Stomach (tissue), 9 donors: ENCODE measurements around the gene CCDC73. TPM values are rescaled to one million over a fixed set of nuclear protein-coding genes. Genes with fewer than 3 reads are reported as not detected.

Experiments
- DNase-seq, 2 donors: peaks; one replicate each; pipeline versions ENCODE4 v3.0.0 to v3.0.0-alpha.2; 2013 to 2019
- H3K27ac ChIP-seq, 5 donors: fragments of 200-600 bp in 4 of 5; sonication (generic) in 4 of 5; one replicate each; pipeline ENCODE4 v1.5.1; 2013 to 2019; ENCODE audit warnings: mild to moderate bottlenecking in 1 of 5, moderate library complexity in 1 of 5
- H3K27me3 ChIP-seq, 3 donors: fragments of 200-600 bp; sonication (generic); one replicate each; pipeline ENCODE4 v1.5.1; 2017 to 2019; ENCODE audit warnings: mixed run types in 1 of 3
- H3K36me3 ChIP-seq, 4 donors: fragments of 200-600 bp; sonication (generic); 1 replicate in 3 of 4; 2 replicates in 1 of 4; pipeline ENCODE4 v1.5.1; 2016 to 2019
- H3K4me1 ChIP-seq, 4 donors: fragments of 200-600 bp; sonication (generic); one replicate each; pipeline ENCODE4 v1.5.1; 2016 to 2019
- H3K4me3 ChIP-seq, 4 donors: fragments of 200-600 bp; sonication (generic) in 3 of 4; one replicate each; pipeline ENCODE4 v1.5.1; 2016 to 2019; ENCODE audit warnings: mild to moderate bottlenecking in 1 of 4
- H3K9me3 ChIP-seq, 4 donors: fragments of 200-600 bp; sonication (generic); one replicate each; pipeline ENCODE4 v1.5.1; 2016 to 2019
- EP300 ChIP-seq: sonication (generic); formaldehyde crosslinking; IDR thresholded peaks from one replicate; pipeline ENCODE4 v1.6.1; 2017; ENCODE audit warnings: antibody characterized with exemption
- POLR2A ChIP-seq, 4 donors: fragments of 450-650 bp; IDR thresholded peaks; one replicate each; pipeline ENCODE4 v1.6.1; 2016; ENCODE audit warnings: antibody characterized with exemption in 4 of 4, control low read depth in 2 of 4, mild to moderate bottlenecking in 1 of 4, moderate library complexity in 1 of 4
- POLR2AphosphoS5 ChIP-seq, 3 donors: sonication (generic); formaldehyde crosslinking; IDR thresholded peaks; one replicate each; pipeline ENCODE4 v1.6.1; 2016; ENCODE audit warnings: antibody characterized with exemption in 3 of 3
- WGBS, 5 donors: extraction: QIAGEN DNeasy Blood & Tissue Kit in 3 of 5; methylation state at CpG; one replicate each; pipeline versions ENCODE4 v1.1.5 to v1.1.7; 2013 to 2018; 5-methylcytosine and 5-hydroxymethylcytosine counted together
- intact Hi-C: fragments of 100-400 bp; cut with DNase I; formaldehyde crosslinking; loops from one replicate; pipeline ENCODE4 v1.15.1; 2023; ENCODE audit warnings: low total_unique reads
- polyA plus RNA-seq, 3 donors: library from polyadenylated mRNA; stranded (reverse); fragments of 200-250 nt; gene quantifications; one replicate each; pipeline ENCODE4 v1.2.3, GENCODE V29; 2013
- total RNA-seq, 5 donors: library from RNA; depleted of rRNA; stranded (reverse); fragments of >200 nt; gene quantifications; one replicate each; pipeline versions ENCODE4 v1.1.0 to v1.2.3, GENCODE V29; 2014 to 2016
- TF ChIP-seq, protein P1 (sequence below), 7 experiments: fragments of 450-650 bp in 4 of 7; fragments of 200-600 bp in 3 of 7; sonication (generic) in 3 of 7; IDR thresholded peaks; one replicate each; pipeline ENCODE4 v1.5.1; 2016 to 2019; ENCODE audit warnings: antibody characterized with exemption in 7 of 7, control low read depth in 2 of 7, mild to moderate bottlenecking in 1 of 7
- donor health status: healthy with polysubstance abuse.
- donor health status: Bipolar disorder and iron deficiency.
- donor health status: healthy.

The CCDC73 gene
- total and polyA plus RNA-seq, 8 donors = 0.37 TPM; not detected in 7

DNA sequence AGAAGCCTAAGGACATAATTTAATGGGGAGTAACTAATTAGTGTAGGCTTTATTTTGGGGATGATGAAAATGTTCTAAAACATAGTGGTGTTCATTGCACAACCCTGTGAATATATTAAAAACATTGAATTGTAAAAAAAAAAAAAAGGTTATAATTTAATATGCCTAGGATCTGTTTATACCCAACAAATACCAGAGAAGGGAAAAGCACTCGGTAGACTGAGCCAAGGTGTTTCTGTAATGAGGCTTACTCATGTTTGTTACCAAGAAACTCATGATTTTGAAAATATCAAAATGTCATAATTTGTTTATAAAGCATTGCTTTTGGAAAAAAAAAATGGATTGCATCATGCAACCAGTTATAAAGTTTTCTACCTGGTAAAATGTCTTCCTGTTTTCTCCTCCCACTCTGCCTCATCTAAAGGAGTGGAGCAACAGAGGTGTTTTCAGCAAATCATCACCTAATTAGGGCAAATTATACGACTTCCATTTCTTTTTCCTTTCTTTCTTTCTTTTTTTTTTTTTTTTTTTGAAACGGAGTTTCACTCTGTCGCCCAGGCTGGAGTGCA, 225.1 kb downstream of the CCDC73 start:
- H3K27me3 ChIP-seq = peaks cover 0 to 8% (median 0%) of the 10 kb centered on the region in 3 donors
- no peaks in the 10 kb centered on the region for H3K9me3 ChIP-seq
- no peaks in the 10 kb centered on the region for H3K36me3 ChIP-seq
- no peak overlapping the region for H3K27ac ChIP-seq
- no peak for TF ChIP-seq EP300
- TF ChIP-seq POLR2AphosphoS5 (IDR thresholded peaks at IDR 0.05) = no peak
- no peak for TF ChIP-seq POLR2A (IDR thresholded peaks at IDR 0.05)
- TF ChIP-seq, protein P1, sequence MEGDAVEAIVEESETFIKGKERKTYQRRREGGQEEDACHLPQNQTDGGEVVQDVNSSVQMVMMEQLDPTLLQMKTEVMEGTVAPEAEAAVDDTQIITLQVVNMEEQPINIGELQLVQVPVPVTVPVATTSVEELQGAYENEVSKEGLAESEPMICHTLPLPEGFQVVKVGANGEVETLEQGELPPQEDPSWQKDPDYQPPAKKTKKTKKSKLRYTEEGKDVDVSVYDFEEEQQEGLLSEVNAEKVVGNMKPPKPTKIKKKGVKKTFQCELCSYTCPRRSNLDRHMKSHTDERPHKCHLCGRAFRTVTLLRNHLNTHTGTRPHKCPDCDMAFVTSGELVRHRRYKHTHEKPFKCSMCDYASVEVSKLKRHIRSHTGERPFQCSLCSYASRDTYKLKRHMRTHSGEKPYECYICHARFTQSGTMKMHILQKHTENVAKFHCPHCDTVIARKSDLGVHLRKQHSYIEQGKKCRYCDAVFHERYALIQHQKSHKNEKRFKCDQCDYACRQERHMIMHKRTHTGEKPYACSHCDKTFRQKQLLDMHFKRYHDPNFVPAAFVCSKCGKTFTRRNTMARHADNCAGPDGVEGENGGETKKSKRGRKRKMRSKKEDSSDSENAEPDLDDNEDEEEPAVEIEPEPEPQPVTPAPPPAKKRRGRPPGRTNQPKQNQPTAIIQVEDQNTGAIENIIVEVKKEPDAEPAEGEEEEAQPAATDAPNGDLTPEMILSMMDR (IDR thresholded peaks at IDR 0.05) = no peak
- H3K4me3 ChIP-seq = no peak overlapping the region
- DNase-seq = no peak
- H3K4me1 ChIP-seq = no peaks in the 10 kb centered on the region
- intact Hi-C loops = no loop called here
- WGBS, 5 donors = 60 to 80% (median 76%) methylated on average over 4 of the region's 4 CpGs

DNA sequence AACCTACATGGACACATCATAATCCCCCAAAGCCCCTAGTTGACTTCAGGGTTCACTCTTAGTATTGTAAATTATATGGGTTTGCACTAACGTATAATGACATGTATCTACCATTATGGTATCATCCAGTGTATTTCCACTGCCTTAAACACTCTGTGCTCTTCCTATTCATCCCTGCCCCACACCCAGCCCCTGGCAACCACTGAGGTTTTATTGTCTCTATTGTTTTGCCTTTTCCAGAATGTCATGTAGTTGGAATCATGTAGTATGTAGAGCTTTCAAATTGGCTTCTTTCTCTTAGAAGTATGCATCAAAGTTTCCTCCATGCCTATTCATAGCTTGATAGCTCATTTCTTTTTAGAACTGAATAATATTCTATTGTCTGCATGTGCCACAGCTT, 227.3 kb downstream of the CCDC73 start:
- H3K4me3 ChIP-seq = no peak overlapping the region
- intact Hi-C loops = no loop called here
- DNase-seq = no peak
- no peaks in the 10 kb centered on the region for H3K36me3 ChIP-seq
- no peaks in the 10 kb centered on the region for H3K4me1 ChIP-seq
- H3K27me3 ChIP-seq = peaks cover 0 to 8% (median 0%) of the 10 kb centered on the region in 3 donors
- no peak overlapping the region for H3K27ac ChIP-seq
- no peak for TF ChIP-seq POLR2A (IDR thresholded peaks at IDR 0.05)
- no peak for TF ChIP-seq EP300
- TF ChIP-seq, protein P1 (IDR thresholded peaks at IDR 0.05) = no peak
- no peak for TF ChIP-seq POLR2AphosphoS5 (IDR thresholded peaks at IDR 0.05)
- H3K9me3 ChIP-seq = no peaks in the 10 kb centered on the region
- 80 to 93% (median 92%) methylated on average over 1 of the region's 1 CpG for WGBS, 5 donors

DNA sequence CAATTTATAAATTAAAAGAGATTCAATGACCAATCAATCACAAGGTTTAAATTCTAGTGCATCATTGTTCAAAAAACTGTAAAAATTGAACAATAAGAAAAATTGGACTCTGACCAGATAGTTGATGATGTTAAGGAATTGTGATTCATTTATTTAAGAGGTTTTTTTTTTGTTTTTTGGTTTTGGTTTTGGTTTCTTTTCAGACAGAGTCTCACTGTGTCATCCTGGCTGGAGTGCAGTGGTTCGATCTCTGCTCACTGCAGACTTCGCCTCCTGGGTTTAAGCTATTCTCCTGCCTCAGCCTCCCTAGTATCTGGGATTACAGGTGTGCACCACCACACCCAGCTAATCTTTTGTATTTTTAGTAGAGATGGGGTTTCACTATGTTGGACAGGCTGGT, 227.9 kb downstream of the CCDC73 start:
- intact Hi-C loops = no loop called here
- Histone ChIP-seq H3K27ac (no peak overlapping the region), H3K9me3 (no peaks in the 10 kb centered on the region), H3K4me3 (no peak overlapping the region), H3K27me3 (peaks cover 0 to 8% (median 0%) of the 10 kb centered on the region in 3 donors), H3K4me1 (no peaks in the 10 kb centered on the region), H3K36me3 (no peaks in the 10 kb centered on the region)
- TF ChIP-seq POLR2AphosphoS5 (IDR thresholded peaks at IDR 0.05) = no peak
- no peak for TF ChIP-seq POLR2A (IDR thresholded peaks at IDR 0.05)
- TF ChIP-seq, protein P1 (IDR thresholded peaks at IDR 0.05) = no peak
- TF ChIP-seq EP300 = no peak
- 89 to 97% (median 90%) methylated on average over 2 of the region's 2 CpGs for WGBS, 5 donors
- DNase-seq = no peak

GRCh38 chr11:32563600-32563959, 230.9 kb downstream of the CCDC73 start:
- H3K4me3 ChIP-seq = no peak overlapping the region
- no peaks in the 10 kb centered on the region for H3K27me3 ChIP-seq
- no peaks in the 10 kb centered on the region for H3K36me3 ChIP-seq
- no peak overlapping the region for H3K27ac ChIP-seq
- TF ChIP-seq POLR2A (IDR thresholded peaks at IDR 0.05) (no peak), POLR2AphosphoS5 (IDR thresholded peaks at IDR 0.05) (no peak), EP300 (no peak)
- TF ChIP-seq, protein P1 (IDR thresholded peaks at IDR 0.05) = no peak
- DNase-seq = no peak
- H3K9me3 ChIP-seq = no peaks in the 10 kb centered on the region
- no peaks in the 10 kb centered on the region for H3K4me1 ChIP-seq
- intact Hi-C loops = no loop called here
- WGBS, 5 donors = 41 to 65% (median 49%) methylated on average over 3 of the region's 3 CpGs
